Measurements from ENCODE around the gene HHIPL1. TPM values are rescaled to one million over a fixed set of nuclear protein-coding genes. Genes with fewer than 3 reads are reported as not detected.

HHIPL1 gene
- total and polyA plus RNA-seq, 2 donors (not counting 3 experiments of a cell fraction or from before 2014, with no cell fraction given) = 1.3 to 2.1 TPM

- no peak overlapping the region for H3K4me2 ChIP-seq (ENCODE audit: insufficient read depth, low read length)
- no peaks in the 10 kb centered on the region for H4K20me1 ChIP-seq (replicated peaks; ENCODE audit: control insufficient read depth, extremely low read depth, insufficient read depth, low read length)
- H3K27me3 ChIP-seq (ENCODE audit: control insufficient read depth in 2 of 2, insufficient read depth in 2 of 2, low read length in 2 of 2) = peaks cover 26 to 29% of the 10 kb centered on the region in 2 experiments
- H3K4me3 ChIP-seq (replicated peaks in 1 of 3; ENCODE audit: insufficient read depth in 1 of 3, low read depth in 1 of 3, low read length in 3 of 3) = no peak overlapping the region
- ChIA-PET CTCF (interaction anchor here (0.6 to 1.5 kb wide), 4 partner anchors 12 to 230 kb away, joined by 3 read pairs; no protein-coding TSS in a partner anchor), POLR2A (interaction anchor here (0.7 kb wide), 1 partner anchor 177 kb away, joined by 5 read pairs; no protein-coding TSS in a partner anchor)
- no peak overlapping the region for H3K27ac ChIP-seq (ENCODE audit: insufficient read depth, low read depth, low read length)
- dilution Hi-C loops (cut with MboI; ENCODE audit: extremely low pct_ligation_motif_present, low sequenced_read_pairs) (no loop called here), intact Hi-C loops (cut with micrococcal nuclease) (no loop called here)
- FAIRE-seq = no peak
- BruUV-seq (replicated peaks) = no TSS peak
- DNase-seq (ENCODE audit: low read depth, low spot score) = no peak
- no peaks in the 10 kb centered on the region for H3K79me2 ChIP-seq (ENCODE audit: control insufficient read depth, insufficient read depth, low read length)
- H3K36me3 ChIP-seq (ENCODE audit: control insufficient read depth in 2 of 2, extremely low read depth in 1 of 2, insufficient read depth in 2 of 2, low read length in 2 of 2) = no peaks in the 10 kb centered on the region
- no peaks in the 10 kb centered on the region for H3K9me3 ChIP-seq (replicated peaks; ENCODE audit: control insufficient read depth, insufficient read depth, low read length)
- no peak overlapping the region for H3K9ac ChIP-seq (replicated peaks; ENCODE audit: extremely low read depth, insufficient read depth, low read length)
- H2AFZ ChIP-seq (ENCODE audit: low read depth, low read length) = no peak overlapping the region
- TF ChIP-seq GATA2 (IDR thresholded peaks at IDR 0.05; ENCODE audit: insufficient read depth, insufficient read length, low read depth, low read length) = no peak
- no peak for TF ChIP-seq EZH2 (IDR thresholded peaks at IDR 0.05; ENCODE audit: borderline replicate concordance, low read depth, low read length, severe bottlenecking)
- TF ChIP-seq POLR2AphosphoS5 (IDR thresholded peaks at IDR 0.05; ENCODE audit: insufficient read depth, low read depth, low read length) = no peak
- no peaks in the 10 kb centered on the region for H3K4me1 ChIP-seq (ENCODE audit: control insufficient read depth, extremely low read depth, insufficient read depth, low read length)
- H3K9me1 ChIP-seq (replicated peaks; ENCODE audit: control insufficient read depth, extremely low read depth, insufficient read depth, low read length) = no peaks in the 10 kb centered on the region
These were observed 9.5 kb downstream of the HHIPL1 start for GRCh38 chr14:99654235-99654985.

- DNase-seq (ENCODE audit: low read depth, low spot score) (no peak), FAIRE-seq (no peak)
- POLR2A ChIA-PET = no interaction called here
- Histone ChIP-seq H3K27ac (ENCODE audit: insufficient read depth, low read depth, low read length) (no peak overlapping the region), H3K9me3 (replicated peaks; ENCODE audit: control insufficient read depth, insufficient read depth, low read length) (no peaks in the 10 kb centered on the region), H3K4me3 (replicated peaks in 1 of 3; ENCODE audit: insufficient read depth in 1 of 3, low read depth in 1 of 3, low read length in 3 of 3) (no peak overlapping the region), H2AFZ (ENCODE audit: low read depth, low read length) (no peak overlapping the region), H3K4me1 (ENCODE audit: control insufficient read depth, extremely low read depth, insufficient read depth, low read length) (no peaks in the 10 kb centered on the region), H3K79me2 (ENCODE audit: control insufficient read depth, insufficient read depth, low read length) (no peaks in the 10 kb centered on the region), H3K9ac (replicated peaks; ENCODE audit: extremely low read depth, insufficient read depth, low read length) (no peak overlapping the region), H3K4me2 (ENCODE audit: insufficient read depth, low read length) (no peak overlapping the region), H3K36me3 (ENCODE audit: control insufficient read depth in 2 of 2, extremely low read depth in 1 of 2, insufficient read depth in 2 of 2, low read length in 2 of 2) (no peaks in the 10 kb centered on the region), H3K27me3 (ENCODE audit: control insufficient read depth in 2 of 2, insufficient read depth in 2 of 2, low read length in 2 of 2) (peaks cover 34 to 37% of the 10 kb centered on the region in 2 experiments), H3K9me1 (replicated peaks; ENCODE audit: control insufficient read depth, extremely low read depth, insufficient read depth, low read length) (no peaks in the 10 kb centered on the region), H4K20me1 (replicated peaks; ENCODE audit: control insufficient read depth, extremely low read depth, insufficient read depth, low read length) (no peaks in the 10 kb centered on the region)
- BruUV-seq (replicated peaks) = no TSS peak
- dilution Hi-C loops (cut with MboI; ENCODE audit: extremely low pct_ligation_motif_present, low sequenced_read_pairs) = no loop called here
- intact Hi-C loops (cut with micrococcal nuclease) = no loop called here
- no peak for TF ChIP-seq EZH2 (IDR thresholded peaks at IDR 0.05; ENCODE audit: borderline replicate concordance, low read depth, low read length, severe bottlenecking)
- TF ChIP-seq POLR2A (IDR thresholded peaks at IDR 0.05; ENCODE audit: low read depth, low read length) = no peak
- TF ChIP-seq MAX (IDR thresholded peaks at IDR 0.05; ENCODE audit: insufficient read depth, insufficient read length) = no peak
- no peak for TF ChIP-seq MYC (IDR thresholded peaks at IDR 0.05; ENCODE audit: low read depth, low read length)
- no peak for TF ChIP-seq GATA2 (IDR thresholded peaks at IDR 0.05; ENCODE audit: insufficient read depth, insufficient read length, low read depth, low read length)
- no peak for TF ChIP-seq JUN (IDR thresholded peaks at IDR 0.05; ENCODE audit: borderline replicate concordance, insufficient read depth, insufficient read length, low read depth)
- TF ChIP-seq POLR2AphosphoS5 (IDR thresholded peaks at IDR 0.05; ENCODE audit: insufficient read depth, low read depth, low read length) = no peak
- TF ChIP-seq CTCF (IDR thresholded peaks at IDR 0.05; ENCODE audit: extremely low read depth in 1 of 2, insufficient read depth in 1 of 2, low read depth in 1 of 2, low read length in 2 of 2) = no peak
- no peak for TF ChIP-seq FOS (IDR thresholded peaks at IDR 0.05; ENCODE audit: borderline replicate concordance, insufficient read depth, low read length)
- CTCF ChIA-PET = interaction anchor here (1.2 to 1.6 kb wide), 3 partner anchors 31 to 244 kb away, joined by 3 read pairs; no protein-coding TSS in a partner anchor
These were observed 10.6 kb downstream of the HHIPL1 start for GRCh38 chr14:99655521-99655920.

Data from endothelial cell of umbilical vein (primary cell).